HEK293T (cell line): ENCODE data around the gene KLHDC8A.
A peak's percentile ranks its signal among the peaks of the same experiment; 100 is the strongest.

Experiments
- CTCF ChIA-PET: fragments of 350-600 bp; formaldehyde crosslinking; extraction: SDS; loops from one replicate; lab custom pipeline; 2021; ENCODE audit warnings: antibody characterized with exemption, inconsistent platforms; lab: Yijun Ruan, JAX
- POLR2A ChIA-PET: fragments of 350-600 bp; formaldehyde crosslinking; extraction: SDS; loops from one replicate; lab custom pipeline; 2020; ENCODE audit warnings: antibody characterized with exemption, inconsistent platforms; lab: Yijun Ruan, JAX
- DNase-seq: peaks from one replicate; pipeline ENCODE4 v3.0.0; 2012; ENCODE audit warnings: mixed read lengths; ENCODE audit errors: extremely low spot score
- ARNT ChIP-seq: fragments of 450-650 bp; IDR thresholded peaks from 2 replicates; pipeline ENCODE4 v1.6.1; 2017; ENCODE audit warnings: mild to moderate bottlenecking
- BHLHE40 ChIP-seq: fragments of 450-650 bp; IDR thresholded peaks from 2 replicates; pipeline ENCODE4 v1.6.1; 2016; ENCODE audit warnings: mild to moderate bottlenecking, moderate library complexity, borderline replicate concordance
- CTBP1 ChIP-seq: fragments of 450-650 bp; IDR thresholded peaks from 2 replicates; pipeline ENCODE4 v1.6.1; 2016; ENCODE audit warnings: borderline replicate concordance
- ELF4 ChIP-seq: fragments of 450-650 bp; IDR thresholded peaks from 2 replicates; pipeline ENCODE4 v1.6.1; 2017; ENCODE audit warnings: antibody characterized with exemption
- FOXA1 ChIP-seq: fragments of 450-650 bp; IDR thresholded peaks from 2 replicates; pipeline ENCODE4 v1.6.1; 2016; ENCODE audit warnings: mild to moderate bottlenecking
- FOXK2 ChIP-seq: fragments of 450-650 bp; IDR thresholded peaks from 2 replicates; pipeline ENCODE4 v1.6.1; 2016; ENCODE audit warnings: mild to moderate bottlenecking
- FOXM1 ChIP-seq: fragments of 450-650 bp; IDR thresholded peaks from 2 replicates; pipeline ENCODE4 v1.6.1; 2017; ENCODE audit warnings: mild to moderate bottlenecking, borderline replicate concordance
- HDGF ChIP-seq: fragments of 450-650 bp; IDR thresholded peaks from 2 replicates; pipeline ENCODE4 v1.6.1; 2017; ENCODE audit warnings: antibody characterized with exemption, borderline replicate concordance
- L3MBTL2 ChIP-seq: fragments of 450-650 bp; conservative IDR thresholded peaks from 2 replicates; pipeline ENCODE4 v1.6.1; 2016; ENCODE audit warnings: mild to moderate bottlenecking
- LEF1 ChIP-seq: fragments of 450-650 bp; IDR thresholded peaks from 2 replicates; pipeline ENCODE4 v1.6.1; 2017; ENCODE audit warnings: mild to moderate bottlenecking, borderline replicate concordance
- NFRKB ChIP-seq: fragments of 450-650 bp; IDR thresholded peaks from 2 replicates; pipeline ENCODE4 v1.6.1; 2016; ENCODE audit warnings: mild to moderate bottlenecking, moderate library complexity
- SP1 ChIP-seq: fragments of 450-650 bp; IDR thresholded peaks from 2 replicates; pipeline ENCODE4 v1.6.1; 2017
- SUZ12 ChIP-seq: fragments of 450-650 bp; IDR thresholded peaks from 2 replicates; pipeline ENCODE4 v1.6.1; 2016; ENCODE audit warnings: mild to moderate bottlenecking
- TARDBP ChIP-seq: fragments of 450-650 bp; IDR thresholded peaks from 2 replicates; pipeline ENCODE4 v1.6.1; 2016
- ZNF384 ChIP-seq: fragments of 450-650 bp; IDR thresholded peaks from 2 replicates; pipeline ENCODE4 v1.6.1; 2016
- TF ChIP-seq, protein P1 (sequence below): fragments of 450-650 bp; IDR thresholded peaks from 2 replicates; pipeline ENCODE4 v1.6.1; 2016

KLHDC8A gene

DNA sequence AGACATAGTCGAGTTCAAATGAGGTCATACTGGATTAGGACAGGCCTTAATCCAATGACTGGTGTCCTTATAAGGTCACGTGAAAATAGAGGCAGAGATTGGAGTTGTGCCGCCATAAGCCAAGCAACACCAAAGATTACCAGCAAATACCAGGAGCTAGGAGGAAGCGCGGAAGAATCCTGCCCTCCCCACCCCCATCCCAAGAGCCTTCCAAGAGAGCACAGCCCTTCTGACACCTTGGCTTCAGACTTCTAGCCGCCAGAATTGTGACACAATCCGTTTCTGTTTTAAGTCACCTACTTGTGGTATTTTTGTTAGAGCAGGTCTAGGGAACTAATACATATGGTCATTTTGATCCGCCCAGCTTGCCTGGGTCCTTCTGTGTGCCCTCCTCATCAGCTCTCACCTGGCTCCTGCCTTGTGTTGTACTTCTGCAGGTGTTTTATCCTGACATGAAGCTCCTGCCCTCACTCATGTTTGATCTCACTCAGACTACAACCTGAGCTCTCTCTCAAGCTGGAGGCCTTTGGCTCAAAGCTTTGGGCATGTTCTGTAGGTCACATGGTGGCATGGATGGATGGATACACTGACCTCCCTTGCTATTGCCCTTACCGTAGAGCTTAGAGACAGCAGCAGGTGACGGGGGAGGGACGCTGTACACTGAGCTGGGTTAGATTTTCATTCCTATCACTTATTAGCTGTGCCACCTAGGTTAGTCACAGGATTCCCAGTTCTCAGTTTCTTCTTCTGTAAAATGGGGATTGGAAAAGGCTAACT lies 24.5 kb downstream of the KLHDC8A start:
- ChIA-PET POLR2A (no interaction called here), CTCF (interaction anchor here (1.0 to 14.1 kb wide), 3 partner anchors 18 to 59 kb away, joined by 4 to 235 read pairs (median 6); no protein-coding TSS in a partner anchor)
- TF ChIP-seq TARDBP, result no peak
- TF ChIP-seq SUZ12, result no peak
- no peak for TF ChIP-seq FOXK2
- TF ChIP-seq ZNF384, result no peak
- no peak for TF ChIP-seq HDGF
- TF ChIP-seq CTBP1, result no peak
- no peak for TF ChIP-seq ELF4
- TF ChIP-seq L3MBTL2, result no peak
- no peak for TF ChIP-seq NFRKB
- no peak for TF ChIP-seq BHLHE40
- TF ChIP-seq, protein P1, sequence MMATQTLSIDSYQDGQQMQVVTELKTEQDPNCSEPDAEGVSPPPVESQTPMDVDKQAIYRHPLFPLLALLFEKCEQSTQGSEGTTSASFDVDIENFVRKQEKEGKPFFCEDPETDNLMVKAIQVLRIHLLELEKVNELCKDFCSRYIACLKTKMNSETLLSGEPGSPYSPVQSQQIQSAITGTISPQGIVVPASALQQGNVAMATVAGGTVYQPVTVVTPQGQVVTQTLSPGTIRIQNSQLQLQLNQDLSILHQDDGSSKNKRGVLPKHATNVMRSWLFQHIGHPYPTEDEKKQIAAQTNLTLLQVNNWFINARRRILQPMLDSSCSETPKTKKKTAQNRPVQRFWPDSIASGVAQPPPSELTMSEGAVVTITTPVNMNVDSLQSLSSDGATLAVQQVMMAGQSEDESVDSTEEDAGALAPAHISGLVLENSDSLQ, result no peak
- TF ChIP-seq LEF1, result no peak
- no peak for TF ChIP-seq FOXA1
- no peak for TF ChIP-seq ARNT
- no peak for TF ChIP-seq FOXM1
- no peak for DNase-seq

- ChIA-PET POLR2A (interaction anchor here (1.1 kb wide), 1 partner anchor 102 kb away, joined by 3 read pairs; the partner anchor contains the start of gene TMCC2), CTCF (interaction anchor here (14.1 kb wide), 1 partner anchor 57 kb away, joined by 235 read pairs; no protein-coding TSS in a partner anchor)
- no peak for TF ChIP-seq LEF1
- no peak for DNase-seq
Observed at GRCh38 chr1:205330150-205330549, 26.6 kb downstream of the KLHDC8A start.

- DNase-seq, result no peak
- TF ChIP-seq LEF1 (no peak), SP1 (no peak), NFRKB (no peak), FOXM1 (no peak), CTBP1 (no peak), FOXA1 (no peak), BHLHE40 (no peak), ARNT (no peak), TARDBP (no peak), FOXK2 (no peak), HDGF (no peak), ELF4 (no peak), ZNF384 (no peak), SUZ12 (no peak), L3MBTL2 (no peak)
- TF ChIP-seq, protein P1, result no peak
- CTCF ChIA-PET, result interaction anchor here (0.6 to 14.1 kb wide), 4 partner anchors 25 to 207 kb away, joined by 3 to 235 read pairs (median 3); no protein-coding TSS in a partner anchor
- POLR2A ChIA-PET, result interaction anchor here (1.1 kb wide), 1 partner anchor 102 kb away, joined by 3 read pairs; the partner anchor contains the start of gene TMCC2
Observed at GRCh38 chr1:205329719-205330118, 27.0 kb downstream of the KLHDC8A start.

GRCh38 chr1:205328476-205328875 lies 28.2 kb downstream of the KLHDC8A start:
- CTCF ChIA-PET, result interaction anchor here (14.1 kb wide), 1 partner anchor 55 kb away, joined by 235 read pairs; no protein-coding TSS in a partner anchor
- POLR2A ChIA-PET, result no interaction called here
- TF ChIP-seq ELF4 (no peak), LEF1 (no peak), L3MBTL2 (no peak), ZNF384 (no peak)
- no peak for DNase-seq

GRCh38 chr1:205326812-205327466 lies 29.8 kb downstream of the KLHDC8A start:
- TF ChIP-seq FOXA1 (no peak), NFRKB (no peak), FOXM1 (no peak), ARNT (no peak), HDGF (no peak), ZNF384 (no peak), L3MBTL2 (no peak), BHLHE40 (no peak), SP1 (no peak)
- CTCF ChIA-PET, result interaction anchor here (3.1 to 14.1 kb wide), 2 partner anchors 9 to 54 kb away, joined by 20 to 235 read pairs; no protein-coding TSS in a partner anchor
- no peak for DNase-seq
- POLR2A ChIA-PET, result no interaction called here

DNA sequence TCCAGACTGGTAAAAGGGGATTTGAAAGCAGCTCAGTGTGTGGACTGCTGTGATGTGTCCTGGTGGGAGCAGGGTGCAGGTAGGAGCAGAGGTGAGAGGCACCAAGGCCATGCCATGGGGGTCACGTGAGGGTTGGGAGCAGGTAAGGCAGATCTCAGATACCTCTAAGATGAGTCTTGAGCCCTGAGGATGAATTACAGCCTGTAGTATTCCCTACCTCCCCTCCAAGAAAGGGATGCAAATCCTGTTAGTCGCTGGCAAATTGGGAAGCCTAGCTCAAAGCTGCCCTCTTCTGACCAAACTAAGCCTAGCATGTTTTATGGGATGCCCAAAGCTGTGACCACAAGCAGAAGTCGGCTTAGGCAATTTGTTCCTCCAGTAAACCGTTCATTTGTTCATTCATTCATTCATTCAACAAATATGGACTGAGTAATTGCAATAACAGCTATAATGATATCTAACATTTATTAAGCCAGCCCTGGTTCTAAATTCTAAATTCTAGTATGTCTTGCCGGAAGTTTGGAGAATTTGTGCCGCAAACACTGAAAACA lies 31.3 kb downstream of the KLHDC8A start:
- TF ChIP-seq FOXA1 (no peak), ARNT (no peak), FOXM1 (no peak), SUZ12 (no peak), L3MBTL2 (no peak), HDGF (no peak), ELF4 (no peak), LEF1 (no peak), FOXK2 (no peak), TARDBP (no peak), CTBP1 (no peak), BHLHE40 (no peak), NFRKB (no peak), ZNF384 (no peak), SP1 (no peak)
- TF ChIP-seq, protein P1, result no peak
- DNase-seq, result peak; percentile 77
- ChIA-PET POLR2A (interaction anchor here (1.2 to 2.5 kb wide), 3 partner anchors 52 to 97 kb away, joined by 3 to 18 read pairs (median 4); partner anchors contain the start of gene TMCC2), CTCF (interaction anchor here (0.5 to 14.1 kb wide), 15 partner anchors 8 to 283 kb away, joined by 3 to 235 read pairs (median 4); no protein-coding TSS in a partner anchor)
